GM21390 (cell line): ENCODE results near the gene NCK2.
A peak's percentile ranks its signal among the peaks of the same experiment; 100 is the strongest.

Source experiments
- ATAC-seq: cut with Tn5 transposase; IDR thresholded peaks from one replicate; pipeline ENCODE4 v1.9.1; 2021; ENCODE audit not compliant: unreplicated experiment

Gene NCK2

DNA sequence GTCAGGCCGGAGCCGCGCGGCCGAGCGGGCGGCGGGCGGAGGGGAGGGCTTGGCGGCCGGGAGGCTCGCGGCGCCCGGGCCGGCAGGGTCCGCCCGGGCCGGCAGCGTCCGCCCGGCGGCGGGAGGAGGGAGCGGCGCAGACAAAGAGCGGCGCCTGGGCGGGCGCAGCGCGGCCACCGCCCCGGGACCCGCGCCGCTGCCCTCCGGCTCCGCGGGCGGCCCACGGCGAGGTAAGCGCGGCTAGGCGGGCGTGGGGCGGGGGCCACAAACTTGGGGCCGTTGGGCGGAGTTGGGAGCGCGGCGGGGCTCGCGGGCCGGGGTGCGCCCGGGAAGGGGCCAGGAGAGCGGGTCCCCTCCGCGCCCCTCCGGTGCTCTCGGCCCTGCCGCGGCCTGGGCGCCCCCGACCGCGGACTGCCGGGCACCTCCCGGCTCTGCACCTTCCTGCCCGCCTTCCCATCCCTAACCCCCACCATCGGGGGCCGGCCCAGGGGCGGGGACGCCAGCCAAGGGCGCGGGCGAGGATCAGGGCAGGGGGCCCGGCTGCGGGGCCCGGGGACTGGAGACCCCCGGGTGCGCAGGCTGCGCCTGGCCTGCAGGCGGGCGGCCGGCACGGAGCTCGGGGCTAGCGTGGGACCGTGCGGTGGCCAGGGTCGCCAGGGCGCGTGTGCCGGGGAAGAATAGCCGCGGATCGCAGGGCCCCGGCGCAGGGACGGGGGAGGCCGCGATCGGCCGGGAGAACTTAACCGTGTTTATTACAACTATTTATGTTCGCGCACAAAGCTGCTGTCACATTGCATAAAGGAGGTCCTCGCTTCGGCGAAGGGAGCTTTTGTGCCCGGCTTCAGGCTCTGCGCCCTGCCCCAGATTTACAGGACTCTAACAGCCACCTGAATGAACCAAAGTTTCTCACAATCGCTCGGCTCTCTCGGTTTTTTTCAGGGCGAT lies at the start of gene NCK2:
Gene NCK2 (plus strand): TSS at position 4 of the 945 bp plus-strand sequence. CDS start 110,152 bp downstream, outside the sequence.
- peak; percentile 15 for ATAC-seq

DNA sequence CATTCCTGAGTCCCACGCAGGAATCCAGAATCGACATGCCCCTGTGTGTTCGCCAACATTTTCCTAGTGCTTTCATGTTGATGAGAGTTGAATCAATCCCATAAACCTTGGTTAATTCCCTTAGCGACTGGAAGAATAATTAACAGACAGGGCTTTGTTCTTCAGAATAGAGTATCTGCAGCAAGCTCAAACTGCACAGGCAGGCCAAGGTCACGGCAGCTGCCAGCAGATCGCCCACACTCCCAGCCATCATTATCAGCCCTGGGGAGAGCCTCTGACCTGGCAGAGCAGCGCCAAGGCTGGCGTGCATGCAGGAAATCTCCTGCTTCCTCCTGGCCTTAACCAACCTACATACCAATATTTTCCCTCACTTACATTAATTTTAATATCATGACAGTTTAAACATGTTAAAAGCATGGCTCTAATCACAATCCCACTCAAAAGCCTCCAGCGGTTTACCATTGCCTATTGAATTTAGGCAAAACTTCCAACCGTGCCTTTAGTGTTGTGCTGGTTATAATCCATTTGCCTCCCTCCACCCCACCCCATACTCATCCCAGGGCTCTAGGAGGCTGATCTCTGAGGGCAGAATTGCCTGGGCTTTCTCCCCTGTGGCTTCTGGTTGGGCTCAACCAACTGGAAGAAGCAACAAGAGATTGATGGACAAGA lies 46.8 kb upstream of the NCK2 start:
- ATAC-seq, result no peak

DNA sequence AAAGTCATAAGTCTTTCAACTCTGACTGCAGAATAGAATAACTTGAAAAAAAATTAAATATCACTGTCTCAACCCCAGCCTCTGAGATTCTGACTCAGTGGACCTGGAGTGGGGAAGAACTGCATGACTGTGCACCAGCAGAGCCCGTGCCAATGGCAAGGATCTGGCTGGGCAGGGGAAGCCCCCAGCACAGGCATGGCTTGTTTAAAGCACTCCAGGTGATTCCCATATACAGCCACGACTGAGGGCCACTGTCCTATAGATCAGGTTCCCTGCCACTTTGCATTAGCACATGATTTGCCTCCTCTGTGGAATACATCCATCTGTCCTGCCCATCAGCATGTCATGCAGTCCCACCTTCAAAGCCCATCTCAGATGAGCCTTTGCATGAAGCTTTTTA lies 45.9 kb upstream of the NCK2 start:
- no peak for ATAC-seq

DNA sequence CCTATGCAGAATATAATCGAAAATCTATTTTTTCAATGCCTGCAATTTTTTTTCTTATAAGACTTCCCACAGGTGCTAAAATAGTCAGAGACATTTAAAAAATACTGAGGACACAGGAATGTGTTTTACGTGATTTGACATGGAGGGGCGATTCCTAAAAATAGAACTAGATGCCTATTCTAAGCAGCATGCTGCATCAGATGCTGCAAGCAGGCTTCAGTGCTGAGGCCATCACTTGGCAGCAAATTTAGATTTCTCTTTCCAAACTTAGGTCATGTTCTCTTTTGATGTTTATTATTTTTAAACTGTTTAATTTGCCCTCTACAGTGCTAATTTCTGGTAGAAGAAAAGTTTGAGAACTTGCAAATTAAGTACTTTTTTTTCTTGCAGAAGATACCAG lies 43.7 kb upstream of the NCK2 start:
- ATAC-seq, result no peak

DNA sequence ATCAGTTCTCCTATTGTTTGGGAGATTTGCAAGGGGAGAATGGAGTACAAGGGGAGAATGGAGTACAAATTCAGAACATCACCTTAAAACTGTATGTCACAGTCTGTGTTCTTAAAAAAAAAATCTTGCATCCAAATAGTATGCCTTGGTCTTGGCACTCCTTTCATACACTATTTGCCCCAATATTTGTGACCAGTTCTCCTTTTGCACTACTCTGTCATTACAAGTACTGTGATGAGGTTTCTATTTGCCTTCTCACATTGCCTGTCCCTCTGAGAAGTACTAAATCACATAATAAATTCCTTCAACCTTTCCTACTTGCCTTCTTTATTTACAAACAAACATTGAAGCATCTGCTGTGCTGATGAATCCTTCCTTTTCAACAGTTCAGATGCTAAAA lies 36.0 kb upstream of the NCK2 start:
- ATAC-seq, result no peak

DNA sequence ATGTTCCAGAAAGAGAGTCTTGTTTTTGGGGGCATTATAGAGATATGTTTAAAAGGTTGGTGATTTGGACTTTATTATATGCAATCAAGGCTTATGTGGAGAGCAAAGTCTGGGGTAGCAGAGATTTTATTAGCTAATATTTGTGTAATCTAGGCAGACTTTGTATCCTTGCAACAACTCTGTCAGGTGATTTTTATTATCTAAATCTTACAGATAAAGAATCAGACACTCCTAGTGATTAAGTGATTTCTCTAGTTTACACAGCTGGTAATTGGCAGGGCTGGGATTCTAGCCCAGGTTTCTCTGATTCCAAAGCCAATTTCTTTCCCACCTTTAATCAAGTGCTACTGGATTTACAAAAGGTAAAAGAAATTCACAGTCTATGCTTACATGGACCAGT lies 33.3 kb upstream of the NCK2 start:
- no peak for ATAC-seq

DNA sequence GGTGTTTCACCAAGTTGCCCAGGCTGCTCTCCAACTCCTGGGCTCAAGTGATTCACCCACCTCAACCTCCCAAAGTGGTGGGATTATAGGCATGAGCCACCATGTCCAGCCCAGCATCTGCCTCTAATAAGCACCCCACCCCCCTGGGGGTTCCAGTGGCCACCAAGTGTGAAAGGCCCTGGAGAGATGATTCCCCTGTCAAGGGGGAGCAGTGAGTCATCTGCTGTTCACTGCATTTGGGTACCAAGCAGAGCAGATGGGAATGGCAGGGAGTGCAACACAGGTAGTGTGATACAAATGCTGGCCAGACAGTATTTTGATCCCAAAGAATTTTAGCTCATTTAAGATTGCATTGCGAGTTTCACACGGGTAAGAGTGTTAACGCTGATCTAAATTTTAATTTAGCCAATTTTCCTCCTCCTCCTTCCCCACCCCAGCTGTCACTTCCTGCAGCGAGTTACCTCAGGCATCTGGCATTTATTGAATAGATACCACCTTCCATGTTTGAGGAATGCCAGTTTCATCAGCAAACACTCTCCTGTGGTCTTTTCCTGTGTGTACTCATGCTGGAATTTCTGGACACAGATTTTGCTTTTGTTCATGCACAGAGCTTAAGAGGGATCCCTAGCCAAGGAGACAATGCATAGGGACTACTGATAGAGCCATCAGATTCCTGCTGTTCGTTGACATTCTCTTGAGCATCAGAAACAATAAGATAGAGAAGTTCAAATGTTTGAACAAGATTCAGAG lies 32.4 kb upstream of the NCK2 start:
- no peak for ATAC-seq

DNA sequence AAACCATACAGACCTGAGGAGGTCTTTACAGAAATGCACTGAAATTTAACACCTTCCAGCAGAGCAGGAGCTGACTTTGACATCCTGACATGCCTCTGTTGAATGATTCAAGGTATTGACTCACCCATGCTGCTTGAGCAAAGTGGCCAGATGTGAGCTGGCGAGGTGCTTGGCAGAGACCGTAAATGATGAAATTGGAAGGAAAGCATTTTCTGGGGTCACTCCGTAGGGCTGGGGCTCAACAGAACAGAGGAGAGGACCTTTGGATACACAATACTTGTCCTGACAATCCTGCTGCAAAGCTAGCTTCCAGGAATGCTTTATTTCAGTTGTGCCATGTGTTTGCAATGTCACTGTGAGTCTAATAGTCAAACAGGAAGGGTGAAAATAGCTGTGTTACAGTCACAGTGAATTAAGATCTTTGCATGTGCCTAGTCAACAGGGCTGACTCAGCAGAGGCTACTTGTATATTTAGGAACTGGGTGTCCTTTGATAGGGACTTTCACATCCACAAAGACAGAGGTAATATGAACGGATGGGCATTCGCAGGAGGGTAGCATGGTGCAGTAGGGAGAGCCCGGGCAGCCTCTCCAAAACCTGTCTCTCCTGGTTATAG lies 31.6 kb upstream of the NCK2 start:
- no peak for ATAC-seq

DNA sequence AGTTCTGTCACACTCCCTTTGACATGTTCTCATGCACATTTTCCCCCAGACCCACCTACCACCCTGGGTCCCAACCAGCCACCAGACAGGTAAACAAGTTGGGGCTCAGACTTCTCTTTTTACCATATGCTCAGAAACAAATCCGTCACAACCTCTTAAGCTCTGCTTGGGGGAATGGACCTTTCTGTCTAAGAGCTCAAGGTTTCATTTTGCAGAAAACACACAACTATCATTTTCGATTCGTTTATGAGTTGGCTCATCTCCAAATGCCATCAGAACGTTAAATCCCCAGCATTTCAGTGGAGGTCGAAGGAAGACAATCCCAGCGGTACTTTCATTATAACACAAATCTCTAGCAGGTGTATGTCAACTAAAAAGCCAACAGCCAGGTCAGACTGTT lies 30.6 kb upstream of the NCK2 start:
- no peak for ATAC-seq

DNA sequence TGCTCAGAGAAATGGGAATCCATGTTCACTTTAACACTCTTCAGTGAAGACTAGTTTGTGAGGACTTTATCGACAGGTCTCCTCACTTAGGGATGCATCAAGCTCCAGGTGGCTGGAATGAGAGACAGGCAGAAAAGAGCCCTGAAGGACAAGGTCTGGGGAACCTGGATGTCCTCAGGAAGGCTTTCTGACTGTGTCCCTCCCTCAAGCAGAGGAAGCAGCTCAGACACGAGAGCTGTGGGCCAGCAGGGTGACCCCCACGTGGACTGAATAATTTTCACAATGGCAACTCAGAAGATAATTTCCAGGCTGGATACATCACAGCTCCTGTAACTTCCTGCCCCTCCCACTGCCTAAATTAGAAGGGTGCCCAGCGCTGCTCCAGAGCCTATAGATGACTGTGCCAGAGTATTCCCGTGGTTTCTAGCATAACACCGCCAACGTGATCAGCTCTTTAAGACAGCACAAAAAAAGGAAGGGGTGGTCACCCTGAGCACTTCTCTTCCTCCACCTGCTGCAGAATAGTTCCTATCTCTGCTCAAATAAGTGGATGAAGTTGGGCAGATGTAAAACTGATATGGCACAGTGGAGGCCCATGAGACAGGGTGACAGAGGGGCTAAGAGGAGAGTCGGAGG lies 25.7 kb upstream of the NCK2 start:
- no peak for ATAC-seq

DNA sequence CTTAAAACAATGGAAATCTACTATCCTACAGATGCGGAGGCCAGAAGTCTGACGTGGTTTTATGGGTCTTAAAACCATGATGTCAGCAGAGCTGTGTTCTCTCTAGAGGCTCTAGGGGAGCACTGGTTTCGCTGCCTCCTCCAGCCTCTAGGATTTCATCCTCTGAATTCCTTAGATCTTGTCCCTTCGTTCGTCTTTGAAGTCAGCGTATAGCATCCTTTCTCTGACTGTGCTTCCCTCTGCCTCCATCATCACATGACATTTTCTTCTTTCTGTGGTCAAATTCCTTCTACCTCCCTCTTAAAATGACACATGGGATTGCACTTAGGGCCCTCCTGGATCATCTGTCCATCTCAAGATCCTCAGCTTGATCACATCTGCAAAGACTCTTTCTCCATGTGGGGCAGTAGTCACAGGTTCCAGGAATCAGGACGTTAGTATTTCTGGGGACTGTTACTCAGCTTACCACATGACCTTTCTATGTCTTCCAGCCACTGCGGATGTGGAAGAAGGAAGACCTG lies 22.7 kb upstream of the NCK2 start:
- no peak for ATAC-seq

DNA sequence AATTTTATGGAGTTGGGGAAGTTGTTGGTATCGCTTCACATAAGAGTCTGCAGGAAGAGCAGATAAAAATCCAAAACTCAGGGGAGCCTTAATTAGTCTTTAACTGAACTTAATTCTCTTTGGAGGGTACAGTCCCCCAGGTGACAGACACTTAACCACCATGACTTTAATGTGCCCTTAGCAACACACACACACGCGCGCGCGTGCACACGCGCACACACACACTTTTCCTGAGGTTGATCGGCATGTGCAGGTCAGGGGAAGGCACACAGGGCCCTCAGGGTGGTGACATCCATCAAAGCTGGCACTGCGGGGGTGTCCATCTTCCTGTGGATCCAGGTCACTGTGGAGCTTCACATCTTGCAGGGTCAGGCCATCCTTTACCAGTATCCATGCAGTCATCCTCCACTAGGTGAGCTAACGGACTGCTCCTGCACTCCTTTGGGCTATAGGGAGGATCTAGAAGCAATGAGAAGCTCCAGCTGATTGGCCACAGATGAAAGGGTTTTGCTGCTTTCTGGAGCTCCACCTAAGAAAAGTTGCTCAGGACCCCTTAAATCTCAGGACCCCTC lies 21.9 kb upstream of the NCK2 start:
- ATAC-seq, result no peak

DNA sequence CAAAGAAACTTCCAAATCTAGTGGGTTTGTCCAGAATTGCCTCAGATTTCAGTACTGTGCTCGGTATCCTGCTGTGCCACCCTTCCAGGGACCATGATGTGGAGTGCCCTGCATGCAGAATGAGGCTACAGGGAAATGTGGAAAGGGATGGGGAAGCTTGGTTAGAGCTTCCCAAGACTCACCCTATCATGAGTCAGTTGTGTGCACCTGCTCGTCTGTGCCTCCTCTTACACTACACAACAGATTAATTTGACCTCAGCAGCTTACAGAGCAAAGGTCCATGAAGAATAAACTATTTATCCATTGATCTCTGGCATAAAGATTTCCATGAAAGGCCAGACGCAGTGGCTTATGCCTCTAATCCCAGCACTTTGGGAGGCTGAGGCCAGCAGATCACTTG lies 21.3 kb upstream of the NCK2 start:
- ATAC-seq, result no peak

DNA sequence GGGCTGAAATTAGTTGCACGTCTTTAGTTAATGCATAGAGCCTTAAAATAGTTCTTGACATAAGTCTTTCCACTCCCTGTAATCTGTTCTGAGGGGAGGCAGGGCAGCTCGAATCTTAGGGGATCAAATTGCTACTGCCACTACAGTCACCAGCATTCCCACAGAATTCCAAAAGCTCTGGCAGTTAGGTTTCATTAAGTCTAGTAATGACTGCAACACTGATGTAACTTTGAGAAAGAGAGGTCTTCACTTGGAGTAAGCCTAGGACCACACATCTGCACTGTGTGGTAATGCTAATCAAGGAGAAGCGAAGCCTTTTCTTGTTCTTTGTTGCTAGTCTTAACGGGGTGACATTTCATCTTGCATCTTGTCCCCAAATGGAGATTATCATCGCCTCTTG lies 19.3 kb upstream of the NCK2 start:
- ATAC-seq, result no peak

DNA sequence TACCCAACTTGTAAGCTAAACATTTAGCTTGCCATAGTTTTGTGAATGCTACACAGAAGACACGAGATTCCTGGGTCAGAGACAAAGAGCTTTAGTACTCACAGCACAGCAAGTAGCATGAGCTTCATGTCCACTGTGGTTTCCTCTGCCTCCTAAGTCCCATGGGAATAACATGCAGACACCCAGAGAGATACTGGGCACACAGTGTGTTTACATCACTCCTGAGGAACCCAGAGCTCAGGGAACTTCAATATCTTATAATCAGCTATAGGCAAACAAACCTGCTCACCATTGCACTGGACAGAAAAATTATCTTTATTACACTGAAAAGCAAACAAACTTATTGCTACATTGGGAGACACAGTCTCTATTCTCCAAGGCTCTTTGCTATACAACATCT lies 14.5 kb upstream of the NCK2 start:
- no peak for ATAC-seq

DNA sequence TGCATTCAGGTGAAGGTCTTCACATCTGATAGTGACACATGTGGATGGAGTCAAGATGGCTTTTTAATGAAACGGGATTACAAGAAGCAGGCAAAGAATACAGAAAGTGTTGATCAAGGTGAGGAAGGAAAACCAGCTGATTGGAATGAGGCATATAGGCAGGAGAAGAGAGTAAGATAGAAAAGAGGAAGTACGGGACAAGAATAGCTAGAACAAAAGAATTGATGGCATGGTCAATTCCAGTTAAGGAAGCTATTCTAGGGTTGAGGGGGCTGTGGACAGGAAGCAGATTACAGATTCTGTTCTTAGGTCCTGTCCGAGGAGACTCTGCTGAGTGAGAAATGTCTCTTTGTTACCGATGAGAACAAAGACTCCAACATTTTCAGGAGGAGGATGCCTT lies 13.2 kb upstream of the NCK2 start:
- no peak for ATAC-seq

DNA sequence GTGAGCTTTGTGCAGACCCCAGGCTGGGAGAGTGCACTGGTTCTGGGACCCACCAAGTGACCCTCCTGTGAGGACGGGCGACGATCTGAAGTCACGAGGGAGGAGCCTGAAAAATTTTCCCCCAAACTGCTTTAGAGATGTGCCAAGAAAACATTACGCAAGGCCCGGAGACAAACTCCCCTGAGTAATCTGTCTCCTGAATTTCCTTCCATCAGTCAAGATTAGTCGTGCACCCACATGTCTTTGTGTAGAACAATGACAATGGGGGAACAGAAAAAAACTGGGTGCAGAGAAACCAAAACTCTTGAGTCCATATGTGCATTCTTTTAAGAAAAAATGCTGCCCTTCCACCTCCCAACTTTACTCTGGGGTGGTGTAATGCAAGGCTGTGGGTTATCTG lies 12.6 kb upstream of the NCK2 start:
- no peak for ATAC-seq

DNA sequence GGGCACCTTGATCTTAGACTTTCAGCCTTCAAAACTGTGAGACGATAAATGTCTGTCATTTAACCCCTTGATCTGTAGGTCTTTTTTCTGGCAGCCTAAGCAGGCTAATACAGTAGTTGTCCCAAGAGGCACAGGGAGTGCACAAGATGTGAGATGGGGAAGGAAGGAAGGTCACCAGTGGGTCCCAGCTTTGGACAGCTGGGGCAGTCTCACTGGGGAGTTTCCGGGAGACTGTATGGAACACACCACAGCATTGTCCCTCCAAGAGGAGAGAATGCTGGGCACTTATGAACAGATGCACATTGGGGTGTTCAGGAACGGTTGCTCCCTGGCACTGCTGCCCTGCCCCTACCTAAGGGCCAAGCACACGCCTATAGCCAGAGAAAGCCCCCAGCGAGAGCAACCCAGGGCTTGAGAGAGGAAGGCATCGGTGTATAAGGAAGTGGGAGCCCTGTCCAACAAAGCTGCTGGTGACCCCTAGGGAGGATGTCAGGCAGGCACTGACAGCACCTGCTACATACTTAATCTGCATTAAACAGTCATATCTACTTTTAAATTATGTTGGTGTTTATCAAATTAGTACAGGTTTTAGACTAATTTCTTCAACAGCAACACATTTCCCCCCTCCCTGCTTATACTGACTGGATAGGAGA lies 11.6 kb upstream of the NCK2 start:
- no peak for ATAC-seq

DNA sequence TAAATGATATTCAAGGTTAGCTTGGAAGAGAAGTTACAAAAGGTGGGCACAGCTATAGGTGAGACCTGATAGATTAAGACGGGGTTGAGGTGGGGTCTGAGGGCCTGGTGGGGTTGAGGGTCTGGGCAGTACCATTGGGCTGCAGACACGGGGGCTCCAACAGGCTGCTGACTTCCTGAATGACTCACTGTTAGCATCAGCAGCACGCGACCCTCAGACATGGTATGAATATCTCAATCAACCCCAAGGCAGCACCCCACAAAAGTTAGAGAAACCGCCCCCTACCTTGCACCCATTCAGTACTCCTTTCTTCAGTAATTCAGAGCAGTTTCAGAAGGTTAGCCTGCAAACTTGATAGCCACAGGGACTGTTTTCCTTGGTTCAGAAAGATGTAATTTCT lies 10.8 kb upstream of the NCK2 start:
- no peak for ATAC-seq
